Esophagus muscularis mucosa (tissue), 4 donors: ENCODE data around the gene MED22. TPM values are rescaled to one million over a fixed set of nuclear protein-coding genes. Genes with fewer than 3 reads are reported as not detected.

Experiments used
- DNase-seq: peaks from one replicate; pipeline ENCODE4 v3.0.0-alpha.2; 2017; ENCODE audit errors: extremely low spot score
- H3K27ac ChIP-seq, 4 donors: fragments of 200-600 bp; sonication (generic); replicated peaks in 1 of 4; 1 replicate in 3 of 4; 2 replicates in 1 of 4; pipeline ENCODE4 v1.5.1; 2016 to 2019; ENCODE audit warnings: mild to moderate bottlenecking in 1 of 4
- H3K27me3 ChIP-seq, 4 donors: fragments of 200-600 bp; sonication (generic); one replicate each; pipeline versions ENCODE4 v1.5.1 to v1.6.0; 2016 to 2019
- H3K36me3 ChIP-seq, 4 donors: fragments of 200-600 bp; sonication (generic); one replicate each; pipeline ENCODE4 v1.5.1; 2016 to 2019
- H3K4me1 ChIP-seq, 4 donors: fragments of 200-600 bp; sonication (generic); one replicate each; pipeline ENCODE4 v1.5.1; 2016 to 2019
- H3K4me3 ChIP-seq, 4 donors: fragments of 200-600 bp; sonication (generic); 1 replicate in 2 of 4; 2 replicates in 2 of 4; pipeline ENCODE4 v1.5.1; 2016 to 2019; ENCODE audit warnings: mild to moderate bottlenecking in 4 of 4, moderate library complexity in 1 of 4
- H3K9me3 ChIP-seq, 4 donors: fragments of 200-600 bp; sonication (generic); 1 replicate in 3 of 4; 2 replicates in 1 of 4; pipeline ENCODE4 v1.5.1; 2016 to 2019
- CTCF ChIP-seq, 3 experiments: fragments of 200-600 bp in 2 of 3; fragments of 450-650 bp in 1 of 3; sonication (generic) in 2 of 3; IDR thresholded peaks; one replicate each; pipeline ENCODE4 v1.5.1; 2017 to 2019; ENCODE audit warnings: antibody characterized with exemption in 3 of 3, mild to moderate bottlenecking in 2 of 3, moderate library complexity in 1 of 3
- EP300 ChIP-seq: sonication (generic); formaldehyde crosslinking; IDR thresholded peaks from one replicate; pipeline ENCODE4 v1.6.1; 2017; ENCODE audit warnings: antibody characterized with exemption
- POLR2A ChIP-seq: fragments of 450-650 bp; IDR thresholded peaks from one replicate; pipeline ENCODE4 v1.6.1; 2017; ENCODE audit warnings: antibody characterized with exemption, moderate library complexity, mild to moderate bottlenecking, low read depth
- POLR2AphosphoS5 ChIP-seq, 2 donors: sonication (generic); formaldehyde crosslinking; IDR thresholded peaks; one replicate each; pipeline ENCODE4 v1.6.1; 2017; ENCODE audit warnings: antibody characterized with exemption in 2 of 2
- WGBS: methylation state at CpG from one replicate; pipeline ENCODE4 v1.1.5; 2018; 5-methylcytosine and 5-hydroxymethylcytosine counted together
- intact Hi-C: fragments of 100-400 bp; cut with DNase I; formaldehyde crosslinking; loops from one replicate; pipeline ENCODE4 v1.15.1; 2023
- total RNA-seq, 4 donors: library from RNA; depleted of rRNA; stranded (reverse); fragments of >200 nt; gene quantifications; one replicate each; pipeline versions ENCODE4 v1.1.0 to v1.2.1, GENCODE V29; 2016

The MED22 gene
- total RNA-seq, 4 donors from 2014 or later, result 20.0 to 44.6 (median 35.5) TPM

GRCh38 chr9:133371261-133371711 is 23.4 kb upstream of the MED22 start:
- 64% methylated on average over 12 of the region's 12 CpGs for WGBS
- TF ChIP-seq POLR2A (no peak), POLR2AphosphoS5 (IDR thresholded peaks at IDR 0.05) (no peak), CTCF (IDR thresholded peaks at IDR 0.05) (no peak), EP300 (no peak)
- Histone ChIP-seq H3K4me1 (peaks cover 62 to 90% (median 77%) of the 10 kb centered on the region in 4 donors), H3K9me3 (no peaks in the 10 kb centered on the region), H3K27ac (no peak overlapping the region), H3K36me3 (peaks cover 9 to 41% (median 33%) of the 10 kb centered on the region in 4 donors), H3K27me3 (no peaks in the 10 kb centered on the region), H3K4me3 (no peak overlapping the region)
- no peak for DNase-seq
- intact Hi-C loops, result no loop called here

- H3K4me3 ChIP-seq, result no peak overlapping the region
- H3K27ac ChIP-seq, result no peak overlapping the region
- TF ChIP-seq POLR2AphosphoS5 (IDR thresholded peaks at IDR 0.05) (no peak), CTCF (IDR thresholded peaks at IDR 0.05) (no peak), POLR2A (no peak), EP300 (no peak)
- 59% methylated on average over 9 of the region's 9 CpGs for WGBS
- DNase-seq, result no peak
- H3K9me3 ChIP-seq, result no peaks in the 10 kb centered on the region
- intact Hi-C loops, result no loop called here
- H3K36me3 ChIP-seq, result peaks cover 15 to 47% (median 39%) of the 10 kb centered on the region in 4 donors
- H3K27me3 ChIP-seq, result no peaks in the 10 kb centered on the region
- H3K4me1 ChIP-seq, result peaks cover 61 to 90% (median 77%) of the 10 kb centered on the region in 4 donors
Observed at GRCh38 chr9:133370685-133371084, 22.8 kb upstream of the MED22 start.

- Histone ChIP-seq H3K27ac (no peak overlapping the region), H3K9me3 (no peaks in the 10 kb centered on the region), H3K36me3 (peaks cover 19 to 55% (median 46%) of the 10 kb centered on the region in 4 donors), H3K27me3 (no peaks in the 10 kb centered on the region), H3K4me3 (no peak overlapping the region), H3K4me1 (peaks cover 61 to 85% (median 75%) of the 10 kb centered on the region in 4 donors)
- intact Hi-C loops, result no loop called here
- WGBS, result 91% methylated on average over 7 of the region's 7 CpGs
- DNase-seq, result no peak
- TF ChIP-seq POLR2AphosphoS5 (IDR thresholded peaks at IDR 0.05), result no peak
- TF ChIP-seq CTCF (IDR thresholded peaks at IDR 0.05), result no peak
- TF ChIP-seq EP300, result no peak
- TF ChIP-seq POLR2A, result no peak
Observed at GRCh38 chr9:133369933-133370332, 22.0 kb upstream of the MED22 start.

DNA sequence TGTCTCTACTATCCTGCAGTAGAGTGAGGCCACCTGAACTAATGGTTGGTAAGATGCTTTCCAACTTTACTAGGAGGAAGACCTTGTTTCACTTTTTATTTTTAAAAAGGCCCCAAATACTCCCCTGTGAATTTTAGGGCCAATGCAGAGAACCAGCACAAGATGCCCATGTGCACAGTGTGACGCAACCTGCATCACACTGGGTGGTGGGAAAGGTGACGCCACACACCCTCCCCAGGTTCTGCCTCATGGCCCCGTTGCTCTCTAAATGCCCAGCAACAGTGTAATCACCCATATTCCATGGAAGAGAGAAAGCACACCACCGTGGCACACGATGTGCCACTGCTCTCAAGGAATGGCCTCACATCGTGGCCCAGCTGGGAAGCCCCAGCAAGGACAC is 21.5 kb upstream of the MED22 start:
- DNase-seq, result no peak
- intact Hi-C loops, result no loop called here
- TF ChIP-seq CTCF (IDR thresholded peaks at IDR 0.05) (no peak), POLR2AphosphoS5 (IDR thresholded peaks at IDR 0.05) (no peak), EP300 (no peak), POLR2A (no peak)
- H3K36me3 ChIP-seq, result peaks cover 24 to 60% (median 51%) of the 10 kb centered on the region in 4 donors
- H3K4me1 ChIP-seq, result peaks cover 57 to 80% (median 70%) of the 10 kb centered on the region in 4 donors
- H3K9me3 ChIP-seq, result no peaks in the 10 kb centered on the region
- no peak overlapping the region for H3K4me3 ChIP-seq
- H3K27ac ChIP-seq, result no peak overlapping the region
- WGBS, result 86% methylated on average over 6 of the region's 6 CpGs
- H3K27me3 ChIP-seq, result no peaks in the 10 kb centered on the region
